Osteocyte (in vitro differentiated cells): ENCODE data around the gene PSD4. TPM values are rescaled to one million over a fixed set of nuclear protein-coding genes. Genes with fewer than 3 reads are reported as not detected.
A peak's percentile ranks its signal among the peaks of the same experiment; 100 is the strongest.

ENCODE experiments used
- DNase-seq: peaks from one replicate; pipeline ENCODE4 v3.0.0; 2021; ENCODE audit warnings: mixed read lengths; ENCODE audit not compliant: unreplicated experiment; ENCODE audit errors: extremely low spot score
- H3K27ac Mint-ChIP-seq: one replicate; pipeline ENCODE4 v1.8.0; 2021; ENCODE audit warnings: mild to moderate bottlenecking, mixed read lengths; ENCODE audit not compliant: unreplicated experiment
- H3K27me3 Mint-ChIP-seq: one replicate; pipeline ENCODE4 v1.8.0; 2021; ENCODE audit warnings: mixed read lengths; ENCODE audit not compliant: unreplicated experiment
- H3K36me3 Mint-ChIP-seq: one replicate; pipeline ENCODE4 v1.8.0; 2021; ENCODE audit warnings: mixed read lengths; ENCODE audit not compliant: unreplicated experiment
- H3K4me1 Mint-ChIP-seq: one replicate; pipeline ENCODE4 v1.8.0; 2021; ENCODE audit warnings: mixed read lengths; ENCODE audit not compliant: unreplicated experiment
- H3K4me3 Mint-ChIP-seq: one replicate; pipeline ENCODE4 v1.8.0; 2021; ENCODE audit warnings: mild to moderate bottlenecking, moderate library complexity, mixed read lengths; ENCODE audit not compliant: unreplicated experiment
- H3K9me3 Mint-ChIP-seq: one replicate; pipeline ENCODE4 v1.8.0; 2021; ENCODE audit warnings: mixed read lengths; ENCODE audit not compliant: unreplicated experiment
- CTCF ChIP-seq: fragments of 200-600 bp; sonication (generic); IDR thresholded peaks from 2 replicates; pipeline ENCODE4 v1.5.0; 2021; ENCODE audit warnings: antibody characterized with exemption, mild to moderate bottlenecking, moderate library complexity
- total RNA-seq: library from RNA; stranded (reverse); gene quantifications from 2 replicates; pipeline ENCODE4 v1.2.1, GENCODE V29; 2021

Gene PSD4
- total RNA-seq, 1 donor from 2014 or later, result 8.9 TPM

DNA sequence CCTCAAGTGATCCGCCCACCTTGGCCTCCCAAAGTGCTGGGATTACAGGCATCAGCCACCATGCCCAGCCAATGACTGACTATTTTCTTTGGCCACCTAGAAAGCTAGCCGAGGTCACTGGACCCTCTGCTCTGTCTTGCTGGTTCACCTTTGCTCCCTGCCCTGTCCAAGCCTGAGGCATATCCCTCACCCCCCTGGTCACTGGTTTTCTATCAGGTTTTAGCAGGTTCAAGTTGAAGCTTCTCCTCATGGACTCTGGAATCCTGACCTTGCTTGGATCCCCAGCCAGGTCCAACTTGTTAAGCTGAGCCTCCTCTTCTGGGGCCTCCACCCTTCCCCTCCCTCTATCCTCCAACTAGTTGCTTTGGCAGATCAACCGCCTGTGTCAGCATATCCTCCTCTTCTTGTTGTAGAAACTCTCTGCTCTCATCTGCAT lies 71.5 kb downstream of the PSD4 start:
- TF ChIP-seq CTCF, result no peak
- no peak for DNase-seq
- Mint-ChIP-seq H3K4me3 (no peak overlapping the region), H3K4me1 (peaks cover 35% of the 10 kb centered on the region), H3K27ac (peak overlapping the region; percentile 58), H3K36me3 (no peaks in the 10 kb centered on the region), H3K9me3 (no peaks in the 10 kb centered on the region), H3K27me3 (no peaks in the 10 kb centered on the region)

DNA sequence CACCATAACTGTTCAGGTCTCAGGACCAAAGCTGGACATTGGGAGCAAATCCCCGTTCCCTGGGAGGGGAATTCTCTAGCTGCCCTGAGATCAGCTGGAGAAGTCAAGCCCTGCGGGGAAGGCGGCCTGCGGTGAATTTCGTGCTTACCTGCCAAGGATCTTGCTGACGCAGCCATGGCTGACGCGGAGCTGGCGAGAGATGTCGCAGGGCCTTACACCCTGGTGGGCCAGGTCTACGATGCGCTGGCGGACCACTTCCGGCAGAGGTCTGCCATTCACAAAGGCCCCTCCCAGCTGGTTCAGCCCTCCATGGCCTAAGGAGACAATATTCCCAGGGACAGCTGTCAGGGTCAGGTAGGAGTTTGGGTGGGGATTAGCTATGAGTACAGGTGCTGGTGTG lies 72.8 kb downstream of the PSD4 start:
- Mint-ChIP-seq H3K27ac (no peak overlapping the region), H3K4me1 (peaks cover 27% of the 10 kb centered on the region), H3K4me3 (no peak overlapping the region), H3K36me3 (no peaks in the 10 kb centered on the region), H3K9me3 (no peaks in the 10 kb centered on the region), H3K27me3 (no peaks in the 10 kb centered on the region)
- no peak for TF ChIP-seq CTCF
- no peak for DNase-seq

DNA sequence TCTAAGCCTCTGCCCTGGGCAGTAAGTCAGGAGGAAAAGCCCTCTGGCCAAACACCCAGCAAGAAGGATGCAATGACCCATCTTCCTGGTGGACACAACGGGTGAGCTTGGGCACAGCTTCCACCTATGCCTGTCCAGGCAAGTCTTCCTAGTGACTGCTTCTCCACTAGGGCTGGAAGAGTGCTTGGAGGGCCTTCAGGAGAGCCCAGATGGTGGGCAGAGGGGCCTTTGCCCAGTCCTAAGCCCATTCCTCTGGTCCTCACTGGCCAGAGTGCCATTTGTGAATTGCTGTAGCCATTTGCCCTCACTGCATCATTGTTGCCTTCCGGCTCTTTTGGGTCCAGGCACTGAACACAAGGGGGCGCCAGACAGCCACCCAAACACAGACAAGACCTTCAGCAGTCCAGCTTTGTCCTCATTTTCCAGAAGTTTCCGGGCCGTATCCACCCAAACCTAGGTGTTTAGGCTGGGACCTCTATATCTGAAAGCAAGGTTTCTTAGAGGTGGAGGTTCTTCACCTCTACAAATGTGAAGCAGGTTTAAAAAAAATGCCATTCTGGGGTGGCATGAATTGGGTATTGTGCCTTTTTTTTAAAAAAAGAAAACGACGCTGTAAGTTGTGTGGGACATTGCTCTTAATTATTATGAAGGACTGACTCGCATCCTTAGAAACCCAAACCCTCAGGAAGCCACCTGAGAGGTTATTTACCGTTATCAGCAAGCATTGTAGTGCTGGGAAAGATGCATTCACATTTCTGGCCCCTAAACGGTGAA lies 75.4 kb downstream of the PSD4 start:
- Mint-ChIP-seq H3K27ac (no peak overlapping the region), H3K4me1 (peaks cover 20% of the 10 kb centered on the region), H3K27me3 (no peaks in the 10 kb centered on the region), H3K9me3 (no peaks in the 10 kb centered on the region), H3K4me3 (no peak overlapping the region), H3K36me3 (no peaks in the 10 kb centered on the region)
- peak; percentile 92 for DNase-seq
- TF ChIP-seq CTCF, result peak; percentile 96

- H3K27ac Mint-ChIP-seq, result no peak overlapping the region
- H3K9me3 Mint-ChIP-seq, result no peaks in the 10 kb centered on the region
- no peaks in the 10 kb centered on the region for H3K27me3 Mint-ChIP-seq
- H3K36me3 Mint-ChIP-seq, result no peaks in the 10 kb centered on the region
- TF ChIP-seq CTCF, result no peak
- no peak for DNase-seq
- H3K4me3 Mint-ChIP-seq, result no peak overlapping the region
- H3K4me1 Mint-ChIP-seq, result peaks cover 21% of the 10 kb centered on the region
Measured at GRCh38 chr2:113251118-113251517, 77.3 kb downstream of the PSD4 start.

DNA sequence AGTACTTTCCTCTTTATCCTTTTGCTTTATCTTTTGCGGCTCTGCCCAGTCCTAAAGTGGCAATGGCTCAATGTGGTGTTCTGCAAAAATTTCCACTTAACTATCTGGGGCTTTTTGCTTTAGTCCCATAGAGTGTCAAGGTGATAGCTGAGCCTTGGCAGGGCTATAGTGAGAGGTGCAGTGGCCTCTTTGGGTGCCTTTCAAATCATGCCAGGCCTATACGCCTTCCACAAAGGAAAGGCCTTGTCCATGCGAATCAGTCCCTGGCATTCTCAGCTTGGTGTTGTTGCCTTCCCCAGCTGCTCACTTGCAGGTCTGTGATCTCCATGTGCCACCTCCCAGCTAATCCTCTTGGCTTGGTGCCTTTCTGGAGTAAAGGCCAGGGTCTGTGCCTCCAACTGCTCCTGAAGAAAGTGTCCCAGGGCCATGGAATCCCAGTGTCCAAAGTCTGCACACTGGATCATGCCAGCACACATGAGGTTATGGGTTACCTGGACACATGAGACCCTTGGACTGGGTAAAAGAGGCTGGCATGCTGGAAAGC lies 78.3 kb downstream of the PSD4 start:
- no peak for TF ChIP-seq CTCF
- no peak overlapping the region for H3K27ac Mint-ChIP-seq
- DNase-seq, result no peak
- H3K36me3 Mint-ChIP-seq, result no peaks in the 10 kb centered on the region
- no peak overlapping the region for H3K4me3 Mint-ChIP-seq
- no peaks in the 10 kb centered on the region for H3K9me3 Mint-ChIP-seq
- H3K27me3 Mint-ChIP-seq, result no peaks in the 10 kb centered on the region
- peaks cover 19% of the 10 kb centered on the region for H3K4me1 Mint-ChIP-seq
